ENCODE measurements around the gene ARHGAP44.

- TF ChIP-seq TOE1 (CRISPR knock-in tag; IDR thresholded peaks at IDR 0.05) (no peak), TCF7L2 (IDR thresholded peaks at IDR 0.05; ENCODE audit: low read depth, low read length) (no peak), RFX5 (IDR thresholded peaks at IDR 0.05; ENCODE audit: low read depth, low read length) (no peak)
These were observed 236.4 kb downstream of the ARHGAP44 start for GRCh38 chr17:13025687-13026086.

Data from HepG2 (cell line).